Colon (tissue), 2 donors: ENCODE measurements around the gene ATP8A2.
"Not testable (repeated sequence)": the region's sequence is repeated elsewhere in the genome, so short reads cannot be mapped to it uniquely, and the experiment has no call there.

Experiments
- FAIRE-seq: peaks from 2 replicates; lab custom pipeline; 2012; peaks lifted over from hg19 to GRCh38; lab: Jason Lieb, UNC
- donor health status: control.
- donor health status: control.

ATP8A2 gene

DNA sequence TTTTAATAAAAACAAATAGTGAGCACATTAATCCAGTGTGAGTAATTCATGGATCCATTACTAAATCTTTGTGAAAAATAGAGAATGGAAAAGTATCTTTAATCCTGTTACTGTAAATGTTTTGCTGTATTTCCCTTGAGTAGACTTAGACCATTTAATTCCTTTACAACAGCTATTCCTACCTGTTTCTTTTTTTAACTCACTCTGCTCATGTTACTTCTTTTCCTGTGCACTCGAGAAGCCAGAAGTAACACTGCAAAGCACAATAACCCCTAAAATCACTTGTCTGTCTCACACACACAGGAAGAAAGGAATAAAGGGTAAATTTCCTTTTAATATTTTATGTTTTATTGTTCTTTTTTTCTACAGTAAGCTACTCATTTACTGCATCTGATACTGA, 435.8 kb downstream of the ATP8A2 start:
- no peak for FAIRE-seq

DNA sequence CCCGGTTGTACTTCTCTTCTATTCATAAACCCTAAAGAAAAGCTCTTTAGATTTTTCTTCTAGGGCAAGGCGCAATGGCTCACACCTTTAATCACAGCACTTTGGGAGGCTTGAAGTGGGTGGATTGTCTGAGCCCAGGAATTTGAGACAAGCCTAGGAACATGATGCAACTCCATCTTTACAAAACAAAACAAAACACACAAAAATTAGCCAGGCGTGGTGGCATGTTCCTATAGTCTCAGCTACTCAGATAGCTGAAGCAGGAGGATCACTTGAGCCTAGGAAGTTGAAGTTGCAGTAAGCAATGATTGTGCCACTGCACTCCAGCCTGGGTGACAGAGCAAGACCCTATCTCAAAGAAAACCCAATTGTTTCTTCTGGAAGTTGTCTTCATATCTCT, 439.7 kb downstream of the ATP8A2 start:
- no peak for FAIRE-seq

DNA sequence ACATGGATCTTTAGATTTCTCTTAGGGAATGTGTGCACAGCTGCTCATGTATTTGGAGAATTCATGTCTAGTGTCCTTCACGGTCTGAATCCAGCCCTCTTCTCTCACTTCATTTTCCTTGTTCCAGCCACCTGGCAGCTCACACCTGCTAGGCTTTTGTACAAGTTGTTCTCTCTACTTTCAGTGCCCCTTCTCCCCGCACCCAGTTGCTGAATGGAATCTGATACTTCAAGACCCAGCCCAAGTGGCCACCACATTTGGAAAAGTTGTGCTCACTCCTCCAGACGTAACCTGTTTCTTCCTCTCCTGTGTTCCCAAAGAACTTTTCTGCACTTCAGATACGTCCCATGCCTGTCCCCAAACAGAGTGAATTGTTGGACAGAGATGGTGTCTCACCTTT, 444.5 kb downstream of the ATP8A2 start:
- no peak for FAIRE-seq

DNA sequence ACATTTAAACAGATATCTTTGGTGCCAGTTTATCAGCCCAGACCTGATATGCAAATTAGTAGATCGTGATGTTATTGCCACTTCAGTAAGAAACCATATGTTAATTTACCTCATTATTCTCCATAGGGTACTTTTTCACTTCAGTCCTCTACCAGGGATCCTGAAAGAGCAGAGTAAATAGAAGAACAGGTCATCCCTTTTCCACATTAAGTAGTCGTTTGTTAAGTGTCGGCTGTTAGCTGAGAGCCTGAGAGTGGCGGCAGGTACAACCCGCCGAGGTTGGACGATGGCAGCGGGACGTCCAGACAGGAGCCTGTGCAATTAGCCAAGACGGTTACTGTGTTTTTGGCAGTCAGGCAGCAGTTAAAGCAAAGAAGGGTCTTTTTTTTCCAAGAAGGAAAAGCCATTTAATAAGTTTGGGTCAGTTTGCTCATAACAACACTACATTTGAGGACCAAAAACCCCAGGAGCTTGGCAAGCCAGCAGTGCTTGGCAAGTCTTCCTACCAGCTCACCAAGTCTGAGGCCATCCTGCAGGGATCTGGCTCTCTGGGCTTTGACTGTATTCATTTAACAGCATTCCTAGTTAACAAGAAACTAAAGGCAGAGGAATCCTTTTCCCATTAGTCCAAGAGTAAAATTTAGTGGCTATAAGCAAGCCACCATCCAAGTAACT, 448.2 kb downstream of the ATP8A2 start:
- no peak for FAIRE-seq

DNA sequence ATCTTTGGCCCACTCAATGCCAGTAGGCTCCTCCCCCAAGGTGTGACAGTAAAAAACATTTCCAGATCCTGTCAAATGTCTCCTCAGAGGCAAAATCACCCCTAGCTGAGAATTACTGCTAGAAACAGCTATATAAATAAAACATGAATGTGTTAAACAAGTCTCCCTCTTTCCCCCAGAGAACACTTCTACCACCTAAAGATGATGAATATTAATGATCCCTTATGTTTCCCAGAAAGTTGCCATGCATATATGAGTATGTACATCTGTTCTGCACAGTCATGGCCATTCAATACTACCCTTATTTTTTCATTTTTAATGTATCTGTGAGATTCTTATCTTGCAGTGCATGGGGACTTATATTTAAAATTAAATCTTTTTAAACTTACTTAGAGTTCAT, 450.0 kb downstream of the ATP8A2 start:
- no peak for FAIRE-seq

DNA sequence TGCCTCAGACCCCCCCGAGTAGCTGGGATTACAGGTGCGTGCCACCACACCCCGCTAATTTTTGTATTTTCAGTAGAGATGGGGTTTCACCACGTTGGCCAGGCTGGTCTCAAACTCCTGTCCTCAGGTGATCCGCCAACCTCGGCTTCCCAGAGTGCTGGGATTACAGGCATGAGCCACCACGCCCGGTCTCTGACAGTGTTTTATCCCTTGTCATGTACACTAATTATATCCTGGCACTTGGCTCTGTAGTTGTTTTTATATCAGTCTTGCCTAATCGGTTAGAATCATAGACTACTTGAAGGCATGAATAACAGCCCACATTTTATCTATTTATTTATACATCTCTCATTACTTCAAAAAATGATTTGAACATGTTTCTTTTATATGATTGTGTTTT, 455.4 kb downstream of the ATP8A2 start:
- not testable (repeated sequence) for FAIRE-seq

DNA sequence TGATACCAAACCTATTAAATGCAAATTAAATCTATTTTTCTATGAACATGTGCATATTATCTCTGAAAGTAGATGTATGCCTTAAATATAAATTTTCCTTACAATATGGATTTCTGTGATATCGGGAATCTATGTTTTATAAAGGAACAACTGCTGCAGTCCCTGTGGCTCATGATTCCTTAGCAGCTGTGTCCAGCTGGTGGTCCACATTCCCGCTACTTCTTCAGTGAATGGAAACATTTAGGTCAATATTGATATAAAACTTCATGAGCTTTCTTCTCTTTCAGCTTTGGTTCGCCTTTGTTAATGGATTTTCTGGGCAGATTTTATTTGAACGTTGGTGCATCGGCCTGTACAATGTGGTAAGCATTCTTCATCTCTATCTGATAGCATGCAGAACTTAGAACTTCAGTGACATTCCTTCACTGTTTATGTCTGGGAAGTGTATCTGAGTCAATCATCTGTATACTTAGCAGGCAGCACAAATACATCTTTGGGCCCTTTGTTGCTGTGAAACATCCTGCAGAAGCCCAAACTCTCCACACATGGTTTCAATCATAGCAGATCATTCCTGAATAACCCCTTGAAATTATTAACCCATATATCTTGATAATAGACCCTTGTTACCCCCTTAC, 456.2 kb downstream of the ATP8A2 start:
- no peak for FAIRE-seq

DNA sequence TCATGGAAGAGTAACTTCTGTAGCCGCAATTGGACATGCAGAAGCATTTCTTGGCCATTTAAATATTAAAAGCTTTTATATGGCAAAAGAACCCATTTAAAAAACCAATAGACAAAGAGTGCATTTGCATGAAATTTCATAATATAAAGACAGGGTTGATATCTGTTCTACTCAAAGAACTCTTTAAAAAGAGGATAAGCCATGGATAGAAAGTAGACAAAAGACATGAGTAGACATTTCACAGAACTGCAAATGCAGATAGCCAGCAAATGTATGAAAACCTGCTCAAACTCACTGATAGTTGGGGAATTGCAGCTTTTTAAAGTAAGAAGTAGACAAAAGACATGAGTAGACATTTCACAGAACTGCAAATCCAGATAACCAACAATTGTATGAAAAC, 462.0 kb downstream of the ATP8A2 start:
- FAIRE-seq: no peak

DNA sequence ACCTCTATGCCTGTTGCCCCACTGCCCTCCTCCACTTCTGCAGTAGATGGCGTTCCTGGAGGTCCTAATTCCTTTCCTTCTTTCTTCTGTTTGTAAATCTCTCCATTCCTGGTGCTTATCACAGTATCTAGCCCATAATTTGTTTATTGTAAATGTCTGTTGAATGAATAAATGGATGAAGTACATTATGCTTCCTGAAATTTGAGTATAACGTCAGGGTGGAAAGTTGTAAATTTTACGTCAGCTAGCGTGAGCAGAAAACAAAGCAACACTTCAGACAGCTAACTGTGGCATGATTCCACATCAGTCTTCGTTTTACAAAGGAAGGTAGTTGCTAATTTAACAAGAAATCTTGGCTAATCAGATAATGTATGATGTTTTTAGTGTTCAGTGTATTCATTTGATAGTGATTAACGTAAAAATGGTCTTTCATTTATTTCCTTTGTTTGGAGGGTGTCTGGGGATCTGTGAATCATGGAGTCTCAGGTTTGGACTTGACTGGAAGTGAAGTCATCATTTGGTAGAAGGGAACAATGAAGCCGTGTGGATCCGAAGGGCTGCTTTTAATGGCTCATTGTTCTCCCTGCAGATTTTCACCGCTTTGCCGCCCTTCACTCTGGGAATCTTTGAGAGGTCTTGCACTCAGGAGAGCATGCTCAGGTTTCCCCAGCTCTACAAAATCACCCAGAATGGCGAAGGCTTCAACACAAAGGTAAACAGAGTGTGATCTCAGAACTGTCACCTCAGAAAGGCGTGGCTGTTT, 465.0 kb downstream of the ATP8A2 start:
- FAIRE-seq: no peak

DNA sequence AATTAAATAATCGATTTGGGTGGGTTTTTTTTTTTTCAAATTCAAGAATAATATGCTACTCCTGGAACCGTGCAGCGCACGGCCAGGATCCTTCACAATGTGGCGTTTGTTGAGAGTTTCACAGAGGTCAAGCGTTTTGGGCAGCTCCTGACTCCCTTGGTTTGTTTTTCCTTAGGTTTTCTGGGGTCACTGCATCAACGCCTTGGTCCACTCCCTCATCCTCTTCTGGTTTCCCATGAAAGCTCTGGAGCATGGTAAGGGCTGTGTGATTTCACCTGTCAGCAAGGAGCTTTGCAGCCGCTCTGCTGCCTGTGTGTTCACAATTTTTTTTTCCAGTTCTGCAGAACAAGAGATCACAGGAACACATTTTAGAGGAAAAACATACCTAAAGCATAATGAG, 467.6 kb downstream of the ATP8A2 start:
- FAIRE-seq: no peak

DNA sequence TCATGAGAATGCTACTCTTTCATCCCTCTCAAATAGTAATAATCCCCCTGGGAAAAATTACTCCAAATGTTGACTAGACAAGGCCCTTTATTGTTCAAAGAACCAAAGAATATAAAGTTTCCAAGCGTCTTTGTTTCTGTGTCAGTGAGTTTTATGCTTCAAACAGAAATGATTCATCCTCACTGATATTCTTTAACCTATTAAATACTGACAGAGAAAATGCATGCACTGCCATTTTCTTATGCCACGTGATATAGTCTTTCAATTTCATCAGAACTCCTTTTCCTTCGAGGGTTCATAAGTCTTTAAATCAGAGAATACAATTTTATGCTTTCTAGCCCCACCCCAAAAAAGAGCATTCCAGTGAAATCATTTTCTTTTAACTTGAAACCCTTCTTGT, 468.5 kb downstream of the ATP8A2 start:
- no peak for FAIRE-seq

DNA sequence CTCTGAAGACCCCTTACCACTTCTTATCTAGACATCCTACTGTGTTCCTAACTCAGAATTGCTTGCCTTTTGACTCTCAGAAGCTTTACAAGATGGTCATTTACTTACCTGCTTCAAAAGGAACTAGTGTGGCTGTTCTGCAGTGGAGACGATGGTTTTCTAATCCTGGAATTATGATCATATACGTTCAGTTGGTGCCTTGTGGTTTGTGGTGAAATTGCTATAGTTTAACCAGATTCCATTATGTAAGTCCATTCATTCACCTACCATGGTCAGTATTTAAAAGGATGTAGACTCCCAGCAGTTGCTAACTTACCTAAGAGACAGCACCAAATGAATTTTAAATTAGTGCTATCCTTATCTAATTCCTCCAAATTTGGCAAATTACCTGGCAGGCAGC, 469.2 kb downstream of the ATP8A2 start:
- FAIRE-seq: no peak

DNA sequence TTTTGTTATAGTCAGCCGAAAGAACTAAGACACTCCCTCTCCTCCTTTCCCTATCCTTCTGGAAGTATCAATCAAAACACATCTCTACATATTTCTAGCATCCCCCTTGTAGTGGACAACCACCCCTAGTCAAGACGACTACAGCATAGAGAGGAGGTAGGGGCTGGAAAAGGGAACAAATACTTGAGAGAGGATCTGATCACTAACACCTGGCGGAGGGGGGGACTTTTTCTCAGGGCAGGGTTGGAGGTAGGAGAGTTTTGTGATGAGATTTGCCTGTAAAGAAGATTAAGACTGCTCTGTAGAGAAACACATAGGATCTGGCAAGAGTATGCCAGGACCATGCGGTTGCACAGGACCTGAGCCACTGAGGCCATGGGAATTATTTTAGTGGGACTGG, 471.9 kb downstream of the ATP8A2 start:
- FAIRE-seq: no peak

DNA sequence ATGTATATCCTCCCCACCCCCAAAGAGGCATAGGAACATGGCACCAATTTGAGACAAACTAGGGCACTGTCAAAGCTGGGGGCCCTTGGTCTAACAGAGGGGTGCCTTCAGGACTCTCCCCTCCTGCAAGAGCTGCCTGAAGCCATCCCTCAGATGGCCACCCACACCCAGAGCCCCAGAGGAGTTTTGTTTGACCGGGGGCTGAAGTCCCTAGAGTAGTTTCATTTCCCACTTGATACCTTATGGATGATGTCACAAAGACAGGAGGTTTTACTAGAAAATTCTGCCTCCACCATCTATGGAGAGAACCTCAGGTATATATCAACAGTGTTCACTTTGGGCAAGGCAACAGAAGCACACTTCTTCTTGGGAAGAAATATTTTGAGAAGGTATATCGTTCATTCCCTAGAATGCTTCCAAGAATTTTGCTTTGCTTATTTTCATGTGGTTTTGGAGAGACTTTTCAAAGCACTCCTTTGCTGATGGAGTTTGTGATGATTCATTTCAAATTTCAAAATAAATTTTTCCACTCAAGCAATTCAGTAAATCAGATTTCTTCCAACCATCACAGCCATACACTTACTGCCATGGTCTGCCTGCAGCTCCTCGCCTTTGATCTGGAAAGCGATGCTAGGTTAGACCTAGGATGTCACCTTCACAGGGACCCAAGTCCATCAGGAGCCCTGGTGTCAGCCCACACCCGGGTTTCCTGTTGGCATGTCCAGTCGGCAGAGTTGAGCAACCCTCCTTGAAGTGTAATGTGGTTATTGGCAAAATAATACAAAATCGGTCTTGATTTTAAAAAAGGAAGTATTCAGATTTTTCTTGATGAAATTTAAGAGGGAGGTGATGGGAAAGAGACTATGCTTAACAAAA, 473.0 kb downstream of the ATP8A2 start:
- FAIRE-seq: no peak

DNA sequence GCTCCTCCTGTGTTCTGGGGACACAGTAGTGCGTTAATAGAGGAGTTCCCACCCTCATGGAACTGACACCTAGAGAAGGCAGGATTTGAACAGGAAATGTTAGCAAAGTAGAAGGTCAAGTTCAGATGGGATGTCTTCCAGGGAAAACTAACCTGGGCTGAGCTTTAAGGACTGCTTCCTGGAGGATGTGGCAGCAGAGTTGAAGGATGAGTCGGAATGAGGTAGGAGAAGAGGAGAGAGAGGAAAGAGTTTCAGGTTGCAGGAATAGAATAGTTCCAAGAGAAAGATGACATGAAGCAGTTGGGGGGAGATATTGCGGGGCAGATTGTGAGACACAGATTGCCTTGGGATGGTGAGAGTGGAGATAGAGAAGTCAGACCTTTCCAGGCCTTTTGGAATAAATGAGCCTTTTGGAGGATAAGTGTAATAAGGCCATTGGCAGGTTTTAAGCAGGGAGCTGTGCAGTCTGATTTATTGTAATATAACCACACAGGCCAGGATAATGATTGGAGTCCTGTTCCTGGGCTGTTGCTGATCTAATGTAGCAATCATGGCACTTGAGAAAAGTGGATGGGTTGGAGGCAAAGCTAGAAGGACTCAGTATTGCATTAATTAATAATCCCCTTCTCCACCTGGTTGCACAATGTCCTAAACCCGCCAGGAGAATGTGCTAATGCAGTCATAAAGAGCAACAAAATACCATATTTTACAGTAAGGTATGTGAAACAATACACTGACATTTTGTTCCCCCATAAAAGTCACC, 474.6 kb downstream of the ATP8A2 start:
- FAIRE-seq: no peak

DNA sequence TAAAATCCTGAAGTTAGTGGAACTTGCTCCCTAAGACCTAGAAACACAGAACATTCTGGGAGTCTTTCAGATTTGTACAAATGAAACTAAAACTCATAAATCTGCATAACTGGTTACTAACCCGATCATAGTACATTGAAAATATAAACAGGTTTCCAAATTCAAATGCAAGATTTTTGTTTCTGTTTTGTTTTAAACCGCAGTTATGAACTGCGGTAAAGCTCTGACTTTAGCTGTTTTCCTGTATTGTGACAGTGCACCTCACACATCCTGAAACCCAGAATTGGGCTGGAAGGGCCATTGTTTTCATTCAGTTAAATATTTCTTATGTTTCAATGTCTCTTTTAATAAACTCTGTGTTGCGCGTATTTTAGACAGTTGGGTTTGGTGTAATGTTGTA, 475.4 kb downstream of the ATP8A2 start:
- no peak for FAIRE-seq

DNA sequence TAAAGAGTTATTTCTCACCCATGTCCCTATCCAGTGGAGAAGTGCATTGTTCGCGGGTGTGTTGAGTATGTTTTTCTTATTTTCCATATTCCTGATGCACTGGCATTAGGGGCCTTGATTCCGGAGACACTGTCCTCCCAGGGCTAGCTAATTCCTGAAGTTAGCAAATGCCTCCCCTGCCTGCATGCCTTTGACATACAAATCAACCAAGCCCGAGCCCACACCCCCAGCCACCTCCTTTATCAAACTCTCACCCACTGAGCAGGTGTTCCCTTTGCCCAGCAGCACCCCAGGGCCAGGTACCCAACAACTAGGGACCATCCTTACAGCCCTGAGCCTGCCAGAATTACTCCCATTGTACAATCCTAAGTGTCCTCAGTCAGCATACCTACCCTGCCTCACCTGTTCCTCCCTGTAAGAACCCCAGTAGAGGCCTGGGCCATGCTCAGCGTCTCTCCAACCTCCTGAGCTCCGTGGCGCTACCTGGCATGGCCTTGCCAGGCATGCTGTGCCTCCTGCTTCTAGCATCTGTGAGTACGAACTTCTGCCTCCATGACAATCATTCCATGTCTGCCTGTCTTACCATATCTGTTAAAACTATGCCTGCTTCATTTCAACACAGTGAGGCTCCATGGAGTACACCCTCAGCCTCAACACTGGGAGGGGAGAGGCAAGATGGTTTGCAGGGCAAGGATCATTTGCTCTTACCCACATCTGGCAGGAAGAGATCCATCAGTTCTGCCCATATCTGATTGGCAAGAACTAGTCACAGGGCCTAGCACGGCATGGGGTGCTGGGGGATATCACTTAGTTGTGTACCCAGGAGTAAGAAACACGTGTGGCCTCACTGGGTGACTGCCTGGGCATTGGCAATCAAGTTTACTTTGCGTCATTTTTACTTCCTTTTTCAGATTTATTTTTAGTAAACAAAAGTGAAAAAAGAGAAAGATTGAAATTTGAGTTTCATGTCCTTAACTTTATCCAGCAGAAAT, 476.2 kb downstream of the ATP8A2 start:
- no peak for FAIRE-seq

DNA sequence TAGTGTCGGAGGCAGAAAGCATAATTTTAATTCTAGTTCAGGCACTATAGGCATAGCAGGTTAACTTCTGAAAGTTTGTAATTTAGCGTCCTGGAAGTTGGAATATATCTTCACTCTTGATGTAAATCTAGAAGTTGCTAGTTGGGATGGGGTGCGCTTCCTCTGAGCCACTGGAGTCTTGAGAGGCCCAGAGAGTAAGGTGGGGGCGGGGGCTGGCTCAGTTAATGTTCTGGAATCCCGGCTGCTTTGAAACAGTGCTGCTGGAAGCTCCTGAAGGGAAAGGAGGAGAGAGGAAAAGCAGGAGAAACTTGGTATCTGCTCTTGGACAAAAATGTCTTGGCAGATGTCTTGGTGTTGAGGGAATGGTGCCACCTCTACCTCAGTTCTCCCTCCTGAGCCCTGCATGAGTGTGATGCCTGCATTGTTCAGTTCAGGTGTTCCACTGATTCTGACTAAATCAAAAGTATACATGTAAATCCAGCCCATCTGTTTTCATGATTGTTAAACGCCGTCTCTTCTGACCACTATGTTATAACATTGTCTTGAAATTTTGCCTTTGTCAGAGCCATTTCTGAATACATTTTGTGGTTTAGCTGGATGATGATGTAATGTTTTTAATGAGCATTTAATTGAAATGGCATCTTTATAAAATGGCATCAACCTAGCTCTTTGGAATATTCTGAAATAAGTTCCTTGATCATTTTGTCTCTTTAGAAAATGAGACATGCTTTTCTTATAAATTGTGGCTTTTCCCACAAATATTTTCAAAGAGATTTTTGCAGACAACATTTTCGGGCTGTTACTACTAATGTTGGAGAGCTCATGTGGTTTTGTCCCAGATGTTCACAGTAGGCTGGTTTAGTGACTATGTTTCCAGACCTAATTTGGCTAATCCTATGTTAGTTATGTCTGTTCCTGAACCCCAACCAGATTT, 477.3 kb downstream of the ATP8A2 start:
- FAIRE-seq: no peak

DNA sequence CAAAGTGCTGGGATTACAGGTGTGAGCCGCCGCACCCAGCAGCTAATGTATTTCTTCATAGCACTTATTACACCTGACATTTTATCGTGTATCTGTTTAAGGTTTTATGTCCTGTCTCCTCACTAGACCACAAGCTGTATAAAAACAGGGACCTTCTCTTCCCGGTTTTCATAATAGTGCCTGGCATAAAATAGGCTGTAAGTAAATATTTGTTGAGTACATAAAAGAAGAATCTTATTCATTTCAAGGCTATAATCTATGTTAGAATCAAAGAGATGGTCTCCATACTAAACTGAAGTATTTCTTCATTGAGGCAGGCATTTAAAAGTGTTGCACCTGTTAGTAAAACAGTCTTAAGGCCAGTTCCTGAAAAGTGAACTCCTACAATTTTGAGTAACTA, 486.1 kb downstream of the ATP8A2 start:
- FAIRE-seq: no peak
